NCI-H1092 (cell line): Measurements from ENCODE around the gene SLC36A3.
"Not testable (repeated sequence)": the region's sequence is repeated elsewhere in the genome, so short reads cannot be mapped to it uniquely, and the experiment has no call there.

Experiments used
- DNase-seq: peaks from one replicate; lab custom pipeline; 2025; lab: John Stamatoyannopoulos, UW

The SLC36A3 gene

DNA sequence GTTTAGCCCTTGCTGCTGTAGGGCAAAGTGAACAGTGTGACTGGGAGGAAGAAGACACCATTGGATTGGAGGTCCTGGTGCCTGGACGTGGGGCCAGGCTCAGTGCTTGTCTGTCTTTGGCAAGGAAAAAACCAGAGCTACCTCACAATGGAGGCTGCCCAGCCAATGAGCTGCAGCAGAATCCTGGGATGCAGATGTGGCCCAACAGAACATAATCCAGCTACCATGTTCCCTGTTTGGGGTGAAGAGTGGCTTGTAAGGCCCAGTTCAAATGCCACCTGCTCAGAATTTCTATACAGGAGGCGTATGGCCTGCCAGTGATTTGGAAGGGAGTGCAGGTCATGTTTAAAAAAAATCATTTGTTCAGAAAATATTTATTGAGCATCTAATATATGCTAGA is at the start of gene SLC36A3:
Gene SLC36A3, minus strand, starts transcription at position 101 of the 400 bp plus-strand sequence. CDS start 412 bp downstream, outside the sequence.
- no peak for DNase-seq

- no peak for DNase-seq
Measured at GRCh38 chr5:151351671-151352070, 48.1 kb upstream of the SLC36A3 start.

GRCh38 chr5:151348789-151349188 is 45.2 kb upstream of the SLC36A3 start:
- no peak for DNase-seq

DNA sequence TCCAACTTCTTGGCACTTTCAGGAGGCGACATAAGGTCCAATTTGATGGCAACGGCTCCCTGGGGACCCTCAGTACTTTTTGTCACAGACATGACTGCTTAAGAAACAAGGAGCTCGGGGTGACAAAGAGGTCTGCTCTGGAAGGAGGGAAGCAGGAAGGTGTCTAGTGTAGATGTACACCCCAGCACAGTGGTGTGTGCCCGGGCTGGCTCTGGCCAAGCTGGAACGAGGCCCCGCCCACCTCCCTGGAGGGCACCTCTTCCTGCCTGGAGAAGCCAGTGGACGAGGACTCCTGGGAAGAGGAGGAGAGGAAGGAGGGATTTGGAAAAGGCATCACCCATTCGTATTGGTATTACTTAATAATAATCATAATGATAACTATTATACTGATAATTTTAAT is 43.8 kb upstream of the SLC36A3 start, which contains the start of gene SLC36A2:
Gene SLC36A2, minus strand, starts transcription at position 191 of the 400 bp plus-strand sequence. Its CDS starts 99 bp downstream, at position 92.
- no peak for DNase-seq

GRCh38 chr5:151345808-151346478 is 42.4 kb upstream of the SLC36A3 start:
- no peak for DNase-seq

- DNase-seq, result no peak
Measured at GRCh38 chr5:151345187-151345807, 41.7 kb upstream of the SLC36A3 start.

DNA sequence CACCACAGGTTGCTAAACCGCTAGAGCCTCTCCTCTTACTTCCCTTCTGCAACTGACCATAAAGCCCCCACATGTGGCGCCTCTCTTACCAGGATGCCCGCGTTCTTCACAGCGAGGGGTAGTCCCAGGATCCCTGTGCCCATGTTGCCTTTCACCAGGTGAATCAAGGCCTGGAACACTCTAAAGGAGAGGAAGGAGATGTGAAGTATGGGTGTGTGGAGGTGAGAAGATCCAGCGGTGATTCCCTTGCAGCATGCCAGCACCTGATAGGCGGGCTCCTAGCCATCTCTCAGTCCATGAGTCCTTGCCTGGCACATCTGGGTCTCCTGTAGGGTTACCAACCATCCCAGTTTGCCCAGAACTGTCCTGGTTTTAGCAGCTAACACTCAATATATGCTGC is 40.5 kb upstream of the SLC36A3 start:
- no peak for DNase-seq

- DNase-seq, result no peak
Measured at GRCh38 chr5:151340004-151340403, 36.4 kb upstream of the SLC36A3 start.

- DNase-seq, result no peak
Measured at GRCh38 chr5:151338734-151339133, 35.2 kb upstream of the SLC36A3 start.

- no peak for DNase-seq
Measured at GRCh38 chr5:151332857-151333256, 29.3 kb upstream of the SLC36A3 start.

DNA sequence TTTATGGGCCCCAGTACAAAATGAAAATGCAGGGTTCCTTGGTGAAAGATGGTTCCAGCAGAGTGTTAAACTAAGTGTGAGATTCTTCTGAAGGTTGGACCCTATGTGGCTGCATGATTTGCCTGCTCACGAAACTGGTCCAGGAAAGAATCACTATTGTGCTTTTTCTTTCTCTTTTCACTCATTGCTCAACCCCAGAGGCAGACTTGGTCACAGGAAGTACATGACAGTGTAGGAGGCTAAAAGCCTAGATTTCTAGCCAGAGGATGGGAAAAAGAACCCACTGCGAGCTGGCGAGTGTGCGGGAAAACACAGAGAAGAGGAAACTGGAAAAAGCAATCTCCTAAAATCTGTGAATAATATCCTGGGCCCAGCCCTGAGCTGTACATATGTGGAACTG is 25.2 kb upstream of the SLC36A3 start:
- no peak for DNase-seq

DNA sequence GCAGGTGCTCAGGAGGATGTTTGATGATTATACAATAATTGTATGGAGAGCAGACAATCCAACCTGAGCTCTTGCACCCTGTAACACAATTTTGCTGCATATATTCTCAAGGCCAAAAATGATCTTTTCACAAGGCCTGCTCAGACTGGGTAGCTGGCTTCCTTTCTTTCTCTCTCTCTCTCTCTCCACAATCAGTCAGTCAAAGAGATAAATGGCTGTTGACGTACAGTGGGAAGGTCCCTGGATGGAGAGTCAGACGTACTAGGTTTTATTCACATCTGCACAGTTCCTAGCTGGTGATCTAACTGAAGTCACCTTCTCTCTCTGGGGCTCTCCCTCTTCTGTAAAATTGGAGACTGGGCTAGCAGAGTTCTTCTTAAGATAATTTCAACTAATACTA is 24.0 kb upstream of the SLC36A3 start:
- no peak for DNase-seq

GRCh38 chr5:151326266-151326665 is 22.7 kb upstream of the SLC36A3 start:
- DNase-seq, result no peak

GRCh38 chr5:151320481-151320880 is 16.9 kb upstream of the SLC36A3 start:
- DNase-seq, result no peak

DNA sequence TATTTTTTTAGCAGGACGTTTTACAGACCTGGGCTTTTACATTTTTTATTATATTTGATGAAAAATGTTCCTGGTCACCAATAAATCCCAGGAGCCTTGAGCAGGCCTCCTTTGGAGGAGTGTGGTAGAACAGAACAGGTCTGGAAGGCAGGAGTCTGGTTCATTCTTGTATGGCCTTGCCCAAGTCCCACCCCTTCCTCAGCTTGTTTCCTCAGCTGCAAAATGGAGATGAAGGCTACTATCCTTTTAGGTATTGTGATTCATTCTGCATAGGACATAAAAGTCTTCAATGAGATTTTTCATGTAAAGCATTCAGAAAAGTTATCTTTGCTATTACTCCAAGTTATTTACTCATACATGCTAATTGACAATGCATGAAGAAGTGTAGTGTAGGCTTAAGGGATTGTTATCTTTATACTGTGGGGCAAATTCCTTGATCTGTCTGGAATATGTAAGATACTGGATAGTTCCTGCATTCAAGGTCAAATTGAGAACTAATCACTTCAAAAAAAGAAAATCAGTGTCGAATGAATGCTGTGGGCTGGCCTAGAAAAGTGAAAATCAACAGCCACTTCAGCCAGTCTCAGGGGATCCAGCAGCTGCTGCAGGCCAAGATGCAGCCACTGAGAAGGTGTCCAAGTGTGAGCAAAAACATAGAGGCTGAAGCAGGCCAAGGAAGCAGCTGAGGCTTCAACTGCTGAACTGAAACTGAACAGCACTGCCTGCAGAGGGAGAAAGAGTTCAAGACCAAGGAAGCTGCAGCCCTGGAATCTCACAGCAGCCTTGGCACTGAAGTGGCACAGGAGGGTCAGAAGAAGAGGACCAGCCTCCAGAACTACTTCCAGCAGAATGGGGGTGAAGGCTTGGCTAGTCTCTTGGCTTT is 15.5 kb upstream of the SLC36A3 start:
- no peak for DNase-seq

DNA sequence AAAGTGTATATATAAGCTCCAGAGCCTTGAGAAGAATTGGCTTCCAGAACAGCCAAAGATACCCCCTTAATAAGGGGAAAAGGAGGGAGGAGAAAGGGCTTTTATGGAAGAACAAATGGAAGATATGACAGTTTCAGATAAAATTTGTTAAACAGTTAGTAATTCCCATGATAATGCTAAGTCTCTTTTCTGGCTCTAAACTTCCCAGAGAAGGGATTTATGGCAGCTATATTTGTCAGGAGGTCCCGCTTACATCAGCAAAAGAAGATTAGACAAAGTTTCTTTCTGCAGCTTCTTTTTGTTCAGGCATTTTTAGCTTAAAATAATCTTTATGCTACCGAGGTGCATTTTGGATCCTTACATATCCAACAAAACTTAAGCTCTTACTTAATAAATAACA is 14.3 kb upstream of the SLC36A3 start:
- DNase-seq, result no peak

- peak; percentile 33 for DNase-seq
Measured at GRCh38 chr5:151315998-151316597, 12.5 kb upstream of the SLC36A3 start.

DNA sequence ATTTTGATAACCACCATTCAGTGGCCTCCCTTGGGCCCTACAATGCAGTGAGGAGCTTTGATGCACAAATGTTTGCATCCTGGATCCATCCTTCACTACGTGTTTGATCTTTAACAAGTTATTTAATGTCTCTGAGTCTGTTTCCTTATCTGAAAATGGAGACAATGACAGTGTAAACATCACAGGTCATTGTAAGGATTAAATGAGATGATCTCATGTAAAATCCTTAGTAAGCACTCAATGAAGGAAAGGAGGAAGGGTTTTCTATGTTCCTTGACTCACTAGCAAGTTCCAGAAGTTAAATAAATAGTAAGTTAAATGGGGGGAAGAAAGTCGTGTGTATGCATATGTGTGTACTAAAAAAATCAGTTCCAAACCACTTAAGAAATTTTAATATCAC is 9.8 kb upstream of the SLC36A3 start:
- DNase-seq, result no peak

DNA sequence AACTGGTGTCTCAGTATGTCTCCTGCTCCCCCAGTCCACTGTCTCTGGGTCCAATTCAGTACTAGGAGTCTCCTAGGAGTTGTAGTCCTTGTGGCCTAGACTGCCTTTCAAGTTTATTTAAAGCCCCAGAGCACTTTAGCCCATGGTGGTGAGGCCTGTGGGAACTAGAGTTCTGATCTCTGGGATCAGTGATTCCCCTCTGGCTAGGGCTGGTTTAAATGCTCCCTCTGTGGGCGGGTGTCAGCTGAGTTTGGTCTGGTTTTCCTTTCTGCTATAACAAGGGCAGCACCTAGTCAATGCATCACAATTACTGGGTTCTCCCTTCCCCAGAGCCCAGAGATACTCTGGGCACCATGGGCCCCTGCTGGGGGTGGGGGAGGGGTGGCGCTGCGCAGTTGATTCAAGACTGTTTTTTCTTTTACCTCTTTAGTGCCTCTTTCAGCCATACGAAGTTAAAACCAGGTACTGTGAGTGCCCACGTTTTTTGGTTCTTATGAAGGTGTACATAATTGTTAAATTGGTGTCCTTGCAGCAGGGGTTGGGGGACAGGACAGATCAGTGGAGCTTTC is 9.3 kb upstream of the SLC36A3 start:
- no peak for DNase-seq

DNA sequence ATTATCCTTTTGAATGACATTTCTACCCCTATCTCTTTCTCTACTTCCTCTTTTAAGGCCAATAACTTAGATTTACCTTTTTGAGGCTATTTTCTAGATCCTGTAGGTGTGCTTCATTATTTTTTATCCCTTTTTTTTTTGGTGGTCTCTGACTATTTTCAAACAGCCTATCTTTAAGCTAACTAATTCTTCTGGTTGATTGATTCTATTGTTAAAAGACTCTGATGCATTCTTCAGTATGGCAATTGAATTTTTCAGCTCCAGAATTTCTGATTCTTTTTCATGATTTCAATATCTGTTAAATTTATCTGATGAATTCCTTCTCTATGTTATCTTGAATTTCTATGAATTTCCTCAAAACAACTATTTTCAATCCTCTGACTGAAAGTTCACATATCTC is 7.4 kb upstream of the SLC36A3 start:
- DNase-seq, result no peak

GRCh38 chr5:151309821-151310220 is 6.3 kb upstream of the SLC36A3 start:
- not testable (repeated sequence) for DNase-seq

- not testable (repeated sequence) for DNase-seq
Measured at GRCh38 chr5:151309266-151309665, 5.7 kb upstream of the SLC36A3 start.
